HG03342 (cell line): Measurements from ENCODE around the gene AMFR.
A peak's percentile ranks its signal among the peaks of the same experiment; 100 is the strongest.

ENCODE experiments used
- ATAC-seq: cut with Tn5 transposase; IDR thresholded peaks from one replicate; pipeline ENCODE4 v1.9.1; 2021; ENCODE audit warnings: mild to moderate bottlenecking, moderate library complexity; ENCODE audit not compliant: unreplicated experiment

The AMFR gene

DNA sequence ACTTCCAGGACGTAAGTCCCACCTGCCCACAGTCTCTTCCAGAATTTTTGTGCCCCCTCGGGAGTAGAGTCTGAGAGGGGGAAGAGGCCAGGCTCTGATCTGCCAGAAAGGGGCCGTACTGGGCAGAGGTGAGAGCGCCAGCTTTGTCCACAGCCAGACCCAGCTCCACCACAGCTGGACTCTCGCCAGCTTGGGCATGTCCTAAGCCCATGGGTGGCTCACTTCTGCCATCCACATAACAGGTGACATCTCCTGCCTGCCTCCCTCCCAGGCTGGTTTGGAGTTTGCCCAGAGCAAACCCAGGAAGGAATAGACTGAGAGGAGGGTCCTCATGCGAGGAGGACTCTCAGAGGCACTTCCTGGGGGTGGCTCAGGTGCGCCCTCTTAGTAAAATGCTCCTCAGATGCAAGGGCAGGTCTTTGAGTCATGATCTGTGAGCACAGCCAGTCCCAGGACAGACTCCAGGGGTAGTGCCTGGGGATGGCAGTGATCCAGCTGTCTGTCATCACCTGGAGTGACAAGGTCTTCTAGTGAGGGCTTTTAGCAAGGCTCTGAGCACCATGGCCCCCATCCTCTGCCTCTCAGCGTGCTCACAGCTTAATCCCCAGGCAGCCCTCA is 89.2 kb downstream of the AMFR start:
- ATAC-seq: no peak

DNA sequence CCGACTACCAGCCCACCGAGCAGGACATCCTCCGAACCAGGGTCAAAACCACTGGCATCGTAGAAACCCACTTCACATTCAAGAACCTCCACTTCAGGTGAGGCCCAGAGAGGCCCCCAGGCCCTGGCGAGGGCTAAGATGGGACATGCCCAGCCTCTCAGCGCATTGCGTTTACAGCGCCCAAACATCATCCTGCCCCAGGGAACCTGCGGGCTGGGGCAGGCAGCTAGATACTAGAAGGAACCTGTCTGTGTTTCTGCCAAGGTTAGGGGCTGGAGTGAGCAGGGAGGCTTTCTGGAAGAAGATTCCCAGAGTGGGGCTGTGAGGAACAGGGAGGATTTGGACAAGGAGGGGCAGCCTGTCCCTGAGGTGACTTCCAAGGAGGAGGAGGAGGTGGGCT is 90.6 kb downstream of the AMFR start:
- ATAC-seq: no peak

DNA sequence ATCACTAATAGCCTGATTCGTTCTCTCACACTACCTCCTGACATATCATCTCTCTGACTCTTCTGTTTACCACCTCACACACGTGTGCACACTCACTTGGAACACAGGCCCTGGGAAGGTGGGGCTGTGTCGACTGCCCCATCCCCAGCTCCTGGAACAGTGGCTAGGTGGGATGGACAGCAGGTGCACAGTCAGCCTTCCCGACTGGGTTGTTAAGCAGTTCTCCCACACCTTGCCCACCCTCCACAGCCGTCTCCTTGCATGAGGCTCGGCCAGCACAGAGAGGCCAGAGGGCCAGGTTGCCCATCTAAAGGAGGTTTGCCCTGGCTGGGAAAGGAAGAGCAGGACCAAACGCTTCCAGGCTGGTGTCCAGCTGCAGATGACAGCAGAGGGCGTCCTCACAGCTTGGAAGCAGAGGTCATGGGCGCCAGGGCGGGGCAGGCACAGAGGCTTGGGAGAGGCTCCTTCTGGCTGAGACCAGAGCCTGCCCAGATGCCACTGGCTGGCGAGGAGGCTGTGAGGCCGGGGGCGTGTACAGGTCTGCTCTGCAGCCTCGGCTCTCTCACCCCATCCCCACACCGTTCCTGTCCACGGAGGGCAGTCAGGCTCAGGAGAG is 92.8 kb downstream of the AMFR start:
- ATAC-seq: no peak

DNA sequence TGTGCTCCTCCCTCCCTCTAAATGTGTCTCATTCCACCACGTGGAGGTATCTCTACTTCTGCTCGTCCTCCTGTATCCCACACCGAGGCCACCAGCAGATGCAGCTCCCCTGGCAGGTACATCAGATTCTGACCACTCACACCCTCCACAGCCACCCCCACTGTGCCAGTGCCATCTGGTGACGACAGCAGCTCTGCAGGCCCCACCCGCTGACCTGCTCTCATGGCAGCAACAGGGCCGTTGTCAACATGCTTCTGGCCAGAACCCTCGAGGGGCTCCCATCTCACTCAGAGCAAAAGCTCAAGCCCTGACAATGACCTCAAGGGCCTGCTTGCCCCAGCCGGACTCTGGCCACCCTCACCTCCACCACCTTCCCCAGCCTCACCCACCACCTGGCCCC is 93.4 kb downstream of the AMFR start:
- ATAC-seq: no peak

DNA sequence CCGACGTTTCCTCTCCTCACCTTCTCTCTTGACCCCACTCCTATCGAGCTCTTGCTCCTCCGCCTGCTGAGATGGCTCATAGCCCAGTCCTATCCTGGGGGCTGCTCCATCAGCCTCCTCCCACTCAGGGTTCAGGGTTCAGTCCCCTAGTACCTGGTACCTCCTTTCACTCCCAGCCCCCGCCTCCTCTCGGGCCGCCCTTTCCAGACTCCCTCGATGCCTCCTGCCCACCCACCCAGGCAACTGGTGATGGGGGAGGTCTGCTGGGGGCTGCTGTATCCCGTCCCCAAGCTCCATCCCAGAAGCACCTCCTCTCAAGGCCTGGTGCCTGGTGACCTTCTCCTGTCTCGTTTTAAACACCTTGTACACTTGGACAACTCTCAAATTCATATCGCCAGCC is 93.9 kb downstream of the AMFR start:
- no peak for ATAC-seq

DNA sequence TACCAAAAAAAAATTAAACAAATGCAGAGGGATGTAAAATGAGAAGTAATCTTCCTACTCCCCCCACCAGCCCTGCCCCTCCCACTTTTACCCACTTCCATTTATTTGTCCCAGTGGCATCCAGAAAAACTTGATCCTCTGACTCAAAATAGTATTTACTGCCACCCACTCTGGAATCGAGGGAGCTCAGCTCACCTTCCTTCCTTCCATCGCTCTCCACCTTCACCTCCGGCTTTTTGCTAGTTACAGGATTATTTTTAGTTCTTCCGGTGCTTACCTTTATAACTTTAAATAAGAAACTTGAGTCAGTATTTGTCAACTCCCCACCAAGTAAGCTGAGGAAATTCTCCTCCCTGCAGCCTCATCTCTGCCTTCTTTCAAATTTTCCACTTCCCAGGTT is 94.9 kb downstream of the AMFR start:
- no peak for ATAC-seq

DNA sequence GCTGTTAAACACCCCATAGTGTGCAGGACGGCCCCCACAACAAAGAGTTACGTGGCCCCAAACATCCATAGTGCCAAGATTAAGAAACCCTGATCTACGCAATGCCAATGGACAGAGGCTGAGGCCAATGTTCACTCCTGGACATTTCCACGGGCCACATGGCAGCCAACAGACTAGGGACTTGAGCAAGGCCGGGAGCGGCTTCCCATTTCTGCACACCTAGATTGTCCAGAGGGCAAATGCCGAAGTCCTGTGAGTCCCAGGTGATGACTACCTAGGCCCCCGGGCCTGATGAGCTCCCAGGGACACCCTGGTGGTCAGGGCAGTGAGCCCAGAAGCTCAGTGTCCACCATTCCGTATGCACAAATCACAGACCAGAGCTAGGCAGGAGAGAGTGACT is 95.5 kb downstream of the AMFR start:
- no peak for ATAC-seq

DNA sequence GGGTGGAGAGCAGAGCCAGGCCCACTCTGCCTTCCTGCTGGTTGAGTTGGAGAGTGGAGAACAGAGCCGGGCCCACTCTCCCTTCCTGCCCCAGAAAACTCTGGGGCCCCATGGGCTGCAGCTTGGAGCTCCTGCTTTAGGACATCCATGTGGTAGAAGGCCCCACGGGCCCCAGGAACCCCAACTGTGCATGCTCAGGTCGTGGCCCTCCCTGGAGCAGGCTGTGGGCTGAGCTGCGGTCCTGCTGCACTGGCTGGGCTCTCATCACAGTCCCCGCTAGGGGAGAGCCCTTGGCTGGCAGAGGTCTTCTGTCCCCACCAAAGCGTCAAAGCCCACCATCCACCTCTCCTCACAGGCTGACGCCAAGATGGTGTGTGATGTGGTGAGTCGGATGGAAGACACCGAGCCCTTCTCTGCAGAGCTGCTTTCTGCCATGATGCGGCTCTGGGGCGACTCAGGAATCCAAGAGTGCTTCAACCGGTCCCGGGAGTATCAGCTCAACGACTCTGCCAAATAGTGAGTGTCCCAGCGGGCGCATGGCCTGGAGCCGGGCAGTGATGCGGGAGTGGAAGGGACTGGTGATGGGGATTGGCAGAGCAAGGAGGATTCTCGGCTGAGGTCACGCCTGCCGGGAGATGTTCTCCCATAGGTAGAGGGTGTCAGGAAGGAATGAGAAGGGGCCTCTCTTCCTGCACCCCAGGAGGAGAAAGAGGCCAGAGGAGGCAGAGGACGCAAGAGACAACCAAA is 96.9 kb downstream of the AMFR start:
- no peak for ATAC-seq

DNA sequence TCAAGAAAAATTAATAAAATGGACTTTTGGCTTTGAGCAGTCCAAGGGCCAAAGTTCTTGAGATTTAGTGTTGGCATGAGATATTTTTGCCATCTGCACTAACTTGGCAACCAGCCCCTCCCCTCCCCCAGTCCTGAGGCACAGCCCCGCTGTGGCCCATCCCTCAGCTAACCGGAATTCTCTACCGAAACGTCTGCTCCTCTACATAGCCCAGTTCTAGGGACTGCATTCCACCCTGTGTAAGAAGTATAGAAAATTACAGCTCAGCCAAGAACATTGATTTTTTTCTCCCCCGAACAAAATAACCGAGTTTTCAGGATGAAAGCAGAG is 97.5 kb downstream of the AMFR start:
- no peak for ATAC-seq

DNA sequence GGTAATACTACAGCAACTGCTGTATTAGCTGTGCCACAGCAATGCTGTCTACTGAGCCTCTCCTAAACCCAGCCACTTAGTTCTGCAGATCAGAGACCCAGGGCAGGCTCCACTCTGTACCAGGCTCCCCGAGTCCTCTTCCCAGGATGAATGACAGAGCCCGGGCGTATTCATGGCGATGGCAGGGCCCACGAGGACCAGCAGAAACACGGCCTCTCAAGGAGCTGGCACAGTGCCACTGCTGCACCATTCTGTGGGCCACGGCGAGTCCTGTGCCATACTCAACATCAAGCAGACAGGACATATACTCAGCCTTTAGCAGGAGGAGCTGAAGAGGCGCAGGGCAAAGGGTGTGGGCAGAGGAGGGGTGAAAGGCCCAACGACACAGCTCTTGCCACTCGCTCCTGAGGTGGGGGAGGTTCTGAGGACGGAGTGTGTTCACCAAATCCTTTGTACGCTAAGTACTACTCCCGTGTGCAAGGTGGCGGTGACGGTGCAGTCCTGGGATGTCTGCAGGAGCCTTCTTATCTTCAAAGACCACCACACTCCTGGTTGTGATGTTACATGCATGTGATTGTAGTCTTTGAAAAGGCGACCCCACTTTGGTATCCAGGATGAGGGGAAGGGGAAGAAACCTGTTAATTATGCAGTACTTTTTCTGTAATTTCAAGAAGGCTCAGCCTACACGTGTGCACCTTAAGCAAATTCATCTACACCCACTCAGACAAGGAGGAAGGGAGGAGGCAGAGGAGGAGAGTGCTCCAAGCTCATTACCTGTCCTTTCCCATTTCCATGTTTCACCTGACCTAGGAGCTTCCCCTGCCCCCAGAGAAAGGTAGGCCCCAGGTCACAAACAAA is 98.0 kb downstream of the AMFR start:
- ATAC-seq: no peak

DNA sequence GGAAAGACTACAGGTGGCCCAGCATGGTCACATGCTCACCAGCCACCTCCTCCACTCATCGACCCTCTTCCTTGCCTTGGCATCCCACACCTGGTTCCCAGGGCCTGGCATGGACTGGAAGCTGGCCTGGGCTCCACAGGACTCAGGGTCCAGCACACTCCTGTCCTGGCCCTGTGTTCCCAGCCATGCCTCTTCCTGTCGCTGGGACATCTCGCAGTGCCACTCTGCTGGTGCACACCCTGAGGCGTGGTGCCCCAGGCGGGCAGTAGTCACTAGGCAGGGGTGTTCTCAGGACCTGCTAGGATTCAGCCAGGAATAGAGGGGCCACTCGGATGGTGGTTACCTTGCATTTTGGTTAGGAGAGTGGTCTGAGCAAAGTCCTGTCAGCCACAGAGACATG is 99.4 kb downstream of the AMFR start:
- no peak for ATAC-seq

DNA sequence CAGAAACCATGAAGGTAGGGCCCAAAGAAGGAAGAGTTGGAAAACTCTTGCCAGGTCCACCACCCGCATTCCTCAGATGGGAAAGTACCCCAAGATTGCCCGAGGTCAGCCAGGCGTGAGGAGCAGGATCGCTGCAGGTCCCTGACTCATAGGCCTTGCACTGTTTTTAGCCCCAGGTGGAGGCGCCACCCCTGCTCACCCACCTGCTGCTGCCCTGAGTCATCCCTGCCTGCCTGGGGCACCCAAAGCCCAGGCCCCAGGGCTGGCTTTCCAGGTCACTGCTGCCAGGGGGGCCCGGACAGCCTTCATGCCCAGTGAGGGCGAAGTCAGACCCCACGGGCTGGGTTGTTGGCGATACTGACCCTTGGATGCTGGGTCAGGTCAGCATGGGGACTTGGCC is 100.9 kb downstream of the AMFR start:
- no peak for ATAC-seq

DNA sequence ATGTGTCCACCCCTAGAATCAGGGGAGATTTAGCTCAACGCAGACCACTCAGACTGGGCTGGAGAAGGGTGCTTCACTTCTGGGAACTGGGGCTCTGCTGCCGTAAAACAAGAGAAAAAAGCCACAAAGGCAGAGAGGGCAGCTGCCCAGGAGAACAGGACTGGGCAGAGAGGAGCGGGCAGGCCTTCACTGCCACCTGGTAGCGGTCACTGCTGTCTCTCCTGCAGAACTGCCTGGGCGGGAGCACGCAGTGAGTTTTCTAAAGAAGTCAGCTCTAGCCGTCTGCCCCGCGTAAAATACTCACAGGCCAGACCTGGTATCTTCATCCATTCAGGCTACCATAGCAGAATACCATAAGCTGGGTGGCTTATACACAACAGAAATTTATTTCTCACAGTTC is 103.8 kb downstream of the AMFR start:
- ATAC-seq: no peak

DNA sequence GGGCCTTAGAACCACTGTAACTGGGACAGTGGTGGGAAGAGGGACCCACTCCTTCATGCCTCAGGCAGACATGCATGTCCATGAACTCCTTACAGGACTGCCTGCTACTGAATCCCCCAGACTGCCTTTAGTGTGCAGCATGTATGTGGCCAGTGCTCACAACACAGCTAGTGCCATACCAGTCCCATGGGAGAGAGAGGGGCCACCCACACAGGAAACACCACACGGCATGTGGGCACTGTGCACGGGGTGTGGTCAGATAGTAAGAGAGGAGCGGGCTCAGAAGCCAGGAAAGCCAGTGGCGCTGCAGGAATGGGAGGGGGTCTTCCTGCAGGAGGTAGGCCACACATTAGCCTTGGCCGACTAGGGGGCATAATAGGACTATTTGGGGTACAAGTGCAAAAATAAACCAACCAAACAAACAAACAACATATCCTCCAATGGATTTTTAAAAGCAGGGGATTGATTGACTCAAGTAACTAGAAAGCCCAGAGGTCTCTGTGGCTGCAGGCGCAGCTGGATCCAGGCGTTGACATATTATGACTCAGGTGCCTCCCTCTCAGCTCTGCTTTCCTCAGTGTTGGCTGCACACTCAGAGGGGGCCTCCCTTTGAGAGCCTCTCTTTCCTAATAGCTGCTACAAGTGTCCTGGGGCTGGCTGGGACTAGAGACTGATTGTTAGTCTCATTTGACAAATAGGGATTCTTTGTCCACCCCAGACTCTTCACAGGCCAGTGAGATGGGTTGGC is 104.4 kb downstream of the AMFR start:
- no peak for ATAC-seq

DNA sequence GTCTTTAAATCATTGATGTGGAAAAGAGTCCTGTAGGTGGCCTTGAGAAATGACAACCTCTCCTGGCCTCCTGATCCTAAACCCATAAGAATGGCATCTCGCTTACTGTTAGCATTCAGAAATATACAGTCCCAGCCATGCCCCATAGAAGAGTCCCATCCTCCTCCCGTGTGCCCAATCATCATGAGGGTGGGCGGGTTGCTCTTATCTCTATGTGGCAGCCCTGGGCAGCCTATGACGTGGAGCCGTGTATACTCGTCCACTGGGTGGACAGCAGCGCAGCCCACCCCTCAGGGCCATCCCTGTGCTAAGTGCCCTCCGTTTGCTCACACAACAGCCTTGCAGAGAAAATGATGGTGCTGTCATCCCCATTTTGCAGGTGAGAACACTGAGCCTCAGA is 105.3 kb downstream of the AMFR start:
- ATAC-seq: no peak

DNA sequence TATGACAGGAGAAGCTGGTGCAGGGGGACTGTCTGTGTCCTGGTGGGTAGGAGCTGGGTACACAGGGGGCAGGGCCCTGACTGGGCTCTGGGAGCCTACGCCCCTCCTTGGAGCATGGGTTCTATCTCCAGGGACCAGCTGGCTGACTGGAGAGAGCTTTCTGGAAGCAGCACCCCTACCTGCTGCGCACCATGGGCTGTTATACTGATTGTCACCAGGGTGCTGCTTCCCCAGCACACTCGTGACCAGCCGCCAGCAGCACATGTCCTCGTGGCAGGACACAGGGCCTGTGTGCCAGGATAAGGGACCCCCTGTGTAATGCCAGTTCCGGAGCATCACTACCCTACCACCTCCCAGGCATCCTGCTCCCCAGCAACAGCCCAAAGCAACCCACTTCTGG is 106.0 kb downstream of the AMFR start:
- ATAC-seq: no peak

DNA sequence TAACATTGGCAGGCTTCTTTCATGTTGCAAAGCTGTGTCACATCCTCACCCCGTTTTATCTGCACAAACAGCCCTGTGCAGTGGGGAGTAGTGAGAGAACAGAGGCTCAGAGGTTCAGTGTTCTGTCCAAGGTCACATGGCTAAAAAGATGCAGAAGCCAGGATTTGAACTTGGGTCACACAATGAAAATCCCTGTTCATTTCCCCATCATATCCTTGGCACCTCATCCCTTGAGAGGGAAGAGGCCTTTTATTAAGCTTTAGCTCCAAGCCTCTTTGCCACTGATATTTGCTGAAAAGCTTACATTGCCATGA is 106.6 kb downstream of the AMFR start:
- ATAC-seq: no peak

DNA sequence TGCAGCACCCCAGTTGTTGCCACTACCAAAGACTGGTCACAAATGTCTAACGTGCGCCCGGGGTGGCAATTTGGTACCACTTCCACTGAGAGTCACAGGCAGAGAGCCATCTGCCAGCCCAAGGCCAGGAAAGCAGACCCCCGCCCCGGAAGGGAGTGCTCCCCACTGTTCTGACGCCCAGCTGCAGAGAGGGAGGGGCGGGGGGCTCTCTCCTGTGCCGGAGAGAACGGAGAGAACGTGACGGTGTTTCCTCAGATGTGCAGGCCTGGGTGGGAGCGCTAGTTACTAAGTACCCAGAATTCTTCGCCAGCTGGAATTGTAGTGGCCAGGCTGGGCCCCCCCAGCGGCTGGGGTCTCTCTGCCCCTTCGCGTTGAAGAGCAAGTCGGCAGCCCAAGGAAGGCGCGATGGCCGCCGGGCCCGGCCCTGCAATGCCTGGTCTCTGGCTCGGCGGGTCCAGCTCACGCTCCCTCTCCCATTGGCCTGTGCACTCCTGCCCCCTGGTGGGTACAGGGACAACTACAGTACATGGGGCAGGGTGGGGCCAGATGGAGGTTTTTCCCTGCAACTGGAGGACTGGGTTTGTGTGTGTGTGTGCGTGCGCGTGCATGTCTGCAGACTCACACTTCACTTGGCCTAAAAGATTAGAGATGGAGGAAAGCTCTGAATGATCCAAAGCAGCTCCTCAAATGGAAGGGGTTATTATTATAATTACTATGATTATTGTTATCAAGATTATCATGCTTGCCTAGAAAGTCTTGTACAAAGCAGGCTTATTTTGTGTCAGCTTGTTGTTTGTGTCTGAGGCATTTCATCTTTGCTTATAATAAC is 107.1 kb downstream of the AMFR start:
- peak; percentile 88 for ATAC-seq

DNA sequence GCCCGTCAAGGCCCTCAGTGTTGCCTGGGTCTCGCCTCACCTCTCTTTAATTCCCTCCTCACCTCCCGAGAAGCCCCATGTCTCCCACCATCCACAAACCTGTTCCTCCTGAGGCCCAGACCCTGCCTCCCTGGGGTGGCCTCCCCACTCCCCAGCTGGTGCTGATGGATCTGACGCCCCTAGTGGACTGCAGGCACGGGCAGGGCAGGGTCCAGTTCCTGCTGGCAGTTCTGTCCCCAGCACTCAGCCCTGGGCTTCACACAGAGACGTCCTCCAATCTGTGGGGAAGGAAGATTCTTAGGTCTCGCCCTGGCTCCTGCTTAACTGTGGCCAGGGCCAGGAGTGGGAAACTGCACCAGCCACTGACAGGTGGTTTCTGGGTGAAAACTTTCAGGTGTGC is 108.8 kb downstream of the AMFR start:
- no peak for ATAC-seq

DNA sequence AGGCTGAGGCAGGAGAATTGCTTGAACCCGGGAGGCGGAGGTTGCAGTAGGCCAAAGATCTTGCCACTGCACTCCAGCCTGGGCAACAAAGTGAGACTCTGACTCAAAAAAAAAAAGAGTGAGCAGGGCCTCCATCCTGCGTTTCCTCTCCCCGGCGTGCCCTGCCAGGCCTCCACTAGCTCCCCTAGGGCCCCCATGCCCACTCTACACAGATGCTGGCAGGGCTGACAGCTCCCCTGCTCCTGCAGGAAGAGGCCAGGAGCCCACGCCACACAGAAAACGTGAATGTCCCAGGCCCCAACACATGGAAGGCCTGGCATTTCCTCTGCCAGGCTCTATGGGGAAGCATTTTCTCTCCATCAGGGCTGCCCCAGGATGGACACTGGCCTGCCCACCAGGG is 109.4 kb downstream of the AMFR start:
- no peak for ATAC-seq
